ENCODE measurements around the gene BICRAL.

- TF ChIP-seq CTCF (conservative IDR thresholded peaks at IDR 0.05) (no peak), ZFX (IDR thresholded peaks at IDR 0.05) (no peak)
These were observed 2.2 kb downstream of the BICRAL start for GRCh38 chr6:42783876-42784642.
